ENCODE results near the gene SHROOM3. TPM values are rescaled to one million over a fixed set of nuclear protein-coding genes. Genes with fewer than 3 reads are reported as not detected.

Gene SHROOM3
- polyA plus RNA-seq, 1 experiment: 9.5 TPM

- TF ChIP-seq, protein P1, sequence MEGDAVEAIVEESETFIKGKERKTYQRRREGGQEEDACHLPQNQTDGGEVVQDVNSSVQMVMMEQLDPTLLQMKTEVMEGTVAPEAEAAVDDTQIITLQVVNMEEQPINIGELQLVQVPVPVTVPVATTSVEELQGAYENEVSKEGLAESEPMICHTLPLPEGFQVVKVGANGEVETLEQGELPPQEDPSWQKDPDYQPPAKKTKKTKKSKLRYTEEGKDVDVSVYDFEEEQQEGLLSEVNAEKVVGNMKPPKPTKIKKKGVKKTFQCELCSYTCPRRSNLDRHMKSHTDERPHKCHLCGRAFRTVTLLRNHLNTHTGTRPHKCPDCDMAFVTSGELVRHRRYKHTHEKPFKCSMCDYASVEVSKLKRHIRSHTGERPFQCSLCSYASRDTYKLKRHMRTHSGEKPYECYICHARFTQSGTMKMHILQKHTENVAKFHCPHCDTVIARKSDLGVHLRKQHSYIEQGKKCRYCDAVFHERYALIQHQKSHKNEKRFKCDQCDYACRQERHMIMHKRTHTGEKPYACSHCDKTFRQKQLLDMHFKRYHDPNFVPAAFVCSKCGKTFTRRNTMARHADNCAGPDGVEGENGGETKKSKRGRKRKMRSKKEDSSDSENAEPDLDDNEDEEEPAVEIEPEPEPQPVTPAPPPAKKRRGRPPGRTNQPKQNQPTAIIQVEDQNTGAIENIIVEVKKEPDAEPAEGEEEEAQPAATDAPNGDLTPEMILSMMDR (IDR thresholded peaks at IDR 0.05; ENCODE audit: low read depth, low read length): no peak
- no peak for DNase-seq (ENCODE audit: low read depth, low spot score)
- no peak overlapping the region for H3K27ac ChIP-seq (ENCODE audit: low read depth, low read length)
- H3K4me3 ChIP-seq (ENCODE audit: low read depth, low read length): no peak overlapping the region
- ChIA-PET POLR2A (no interaction called here), CTCF (no interaction called here)
- no peaks in the 10 kb centered on the region for H3K27me3 ChIP-seq (ENCODE audit: control insufficient read depth, insufficient read depth, low read length)
- H3K9me3 ChIP-seq (ENCODE audit: control insufficient read depth, insufficient read depth, low read length): no peaks in the 10 kb centered on the region
These were observed 109.7 kb downstream of the SHROOM3 start for GRCh38 chr4:76544725-76545124.

- TF ChIP-seq, protein P1 (IDR thresholded peaks at IDR 0.05; ENCODE audit: low read depth, low read length): no peak
These were observed 110.3 kb downstream of the SHROOM3 start for GRCh38 chr4:76545226-76545884.

DNA sequence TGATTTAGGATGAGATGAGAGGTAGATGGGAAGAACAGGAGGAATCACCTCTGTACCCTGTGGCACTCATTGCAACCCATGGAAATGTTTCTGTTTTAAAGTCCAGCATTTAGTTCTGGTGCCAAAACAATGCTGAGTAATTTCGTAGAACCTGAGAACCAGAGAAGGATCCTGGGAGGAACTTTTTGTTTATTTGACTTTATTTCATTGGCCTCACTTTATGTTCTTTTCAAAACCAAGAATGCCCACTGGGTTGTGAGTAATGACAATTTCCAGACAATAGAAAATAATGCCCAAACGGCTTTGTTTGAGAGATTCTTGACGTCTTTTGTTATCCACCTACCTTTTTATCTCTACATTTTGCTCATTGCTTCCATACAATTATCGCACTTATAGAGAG lies 111.3 kb downstream of the SHROOM3 start:
- TF ChIP-seq, protein P1 (IDR thresholded peaks at IDR 0.05; ENCODE audit: low read depth, low read length): no peak
- Histone ChIP-seq H3K4me3 (ENCODE audit: low read depth, low read length) (no peak overlapping the region), H3K27me3 (ENCODE audit: control insufficient read depth, insufficient read depth, low read length) (no peaks in the 10 kb centered on the region), H3K9me3 (ENCODE audit: control insufficient read depth, insufficient read depth, low read length) (no peaks in the 10 kb centered on the region), H3K27ac (ENCODE audit: low read depth, low read length) (no peak overlapping the region)
- ChIA-PET CTCF (no interaction called here), POLR2A (no interaction called here)
- DNase-seq (ENCODE audit: low read depth, low spot score): no peak

More at GRCh38 chr4:76545226-76545884, 110.3 kb downstream of the SHROOM3 start:
- Histone ChIP-seq H3K27me3 (ENCODE audit: control insufficient read depth, insufficient read depth, low read length) (no peaks in the 10 kb centered on the region), H3K9me3 (ENCODE audit: control insufficient read depth, insufficient read depth, low read length) (no peaks in the 10 kb centered on the region), H3K4me3 (ENCODE audit: low read depth, low read length) (no peak overlapping the region), H3K27ac (ENCODE audit: low read depth, low read length) (peak overlapping the region; percentile 34)
- CTCF ChIA-PET: no interaction called here
- POLR2A ChIA-PET: no interaction called here
- DNase-seq (ENCODE audit: low read depth, low spot score): no peak

GRCh38 chr4:76546759-76547742 lies 112.0 kb downstream of the SHROOM3 start:
- DNase-seq (ENCODE audit: low read depth, low spot score): peak; percentile 63
- Histone ChIP-seq H3K27me3 (ENCODE audit: control insufficient read depth, insufficient read depth, low read length) (no peaks in the 10 kb centered on the region), H3K9me3 (ENCODE audit: control insufficient read depth, insufficient read depth, low read length) (no peaks in the 10 kb centered on the region), H3K27ac (ENCODE audit: low read depth, low read length) (peak overlapping the region; percentile 69), H3K4me3 (ENCODE audit: low read depth, low read length) (no peak overlapping the region)
- TF ChIP-seq, protein P1 (IDR thresholded peaks at IDR 0.05; ENCODE audit: low read depth, low read length): no peak
- ChIA-PET CTCF (no interaction called here), POLR2A (no interaction called here)

DNA sequence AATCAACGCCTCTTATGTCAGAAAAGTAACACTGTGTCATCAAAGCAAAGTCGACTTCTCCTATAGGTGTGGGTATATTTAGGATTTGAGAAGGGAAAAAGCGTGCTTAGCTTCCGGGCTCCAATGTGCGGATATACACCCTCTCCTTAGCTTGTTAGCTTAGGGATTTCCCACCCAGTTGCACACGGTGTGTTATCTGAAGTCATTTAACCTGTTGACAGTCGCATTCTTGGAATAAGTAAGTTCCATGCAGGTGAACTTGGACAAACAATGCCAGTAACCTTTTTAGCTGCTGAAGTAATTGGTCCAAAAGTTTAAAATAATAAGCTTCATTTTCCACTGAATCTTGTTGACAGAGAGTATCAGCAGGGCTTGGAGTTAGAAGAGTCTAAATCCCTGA lies 113.7 kb downstream of the SHROOM3 start:
- TF ChIP-seq, protein P1 (IDR thresholded peaks at IDR 0.05; ENCODE audit: low read depth, low read length): no peak
- Histone ChIP-seq H3K27ac (ENCODE audit: low read depth, low read length) (no peak overlapping the region), H3K27me3 (ENCODE audit: control insufficient read depth, insufficient read depth, low read length) (no peaks in the 10 kb centered on the region), H3K9me3 (ENCODE audit: control insufficient read depth, insufficient read depth, low read length) (no peaks in the 10 kb centered on the region), H3K4me3 (ENCODE audit: low read depth, low read length) (no peak overlapping the region)
- ChIA-PET POLR2A (no interaction called here), CTCF (interaction anchor here (0.9 kb wide), 1 partner anchor 11 kb away, joined by 3 read pairs; no protein-coding TSS in a partner anchor)
- no peak for DNase-seq (ENCODE audit: low read depth, low spot score)
